ENCODE results near the gene CCDC183.
"Not testable (repeated sequence)": the region's sequence is repeated elsewhere in the genome, so short reads cannot be mapped to it uniquely, and the experiment has no call there.

Gene CCDC183

GRCh38 chr9:136760834-136761544 is 35.1 kb upstream of the CCDC183 start:
- DNase-seq = not testable (repeated sequence)

GRCh38 chr9:136761545-136761981 is 34.6 kb upstream of the CCDC183 start:
- no peak for DNase-seq

- no peak for DNase-seq
These were observed 33.9 kb upstream of the CCDC183 start for GRCh38 chr9:136762221-136762691.

GRCh38 chr9:136762915-136763648 is 33.1 kb upstream of the CCDC183 start:
- no peak for DNase-seq

DNA sequence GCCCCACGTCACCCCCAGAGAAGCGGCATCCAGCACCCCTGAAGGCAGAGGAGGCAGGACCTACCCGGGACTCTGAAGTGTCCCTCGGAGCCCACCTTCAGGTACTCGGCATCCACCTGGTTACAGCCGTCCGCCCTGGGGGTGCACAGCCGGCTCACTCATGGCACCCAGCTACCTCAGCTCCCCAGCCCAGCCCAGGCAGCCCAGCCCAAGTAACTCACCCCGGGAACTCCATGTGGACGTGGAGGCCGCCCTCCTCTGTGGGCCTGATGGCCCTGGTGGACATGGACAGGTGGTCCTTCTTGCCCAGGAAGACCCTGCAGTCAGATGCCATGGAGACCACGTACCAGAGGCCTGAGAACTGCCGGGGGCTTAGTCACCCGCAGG is 32.5 kb upstream of the CCDC183 start:
- DNase-seq = no peak

- no peak for DNase-seq
These were observed 31.7 kb upstream of the CCDC183 start, which contains the start of gene LCN15 for GRCh38 chr9:136764301-136764891. Gene LCN15, minus strand, starts transcription at chr9:136764518. Its CDS starts 30 bp downstream, at chr9:136764488.

GRCh38 chr9:136765041-136765440 is 31.1 kb upstream of the CCDC183 start:
- no peak for DNase-seq

- not testable (repeated sequence) for DNase-seq
These were observed 30.3 kb upstream of the CCDC183 start for GRCh38 chr9:136765745-136766409.

GRCh38 chr9:136766410-136767120 is 29.6 kb upstream of the CCDC183 start:
- DNase-seq = not testable (repeated sequence)

- no peak for DNase-seq
These were observed 26.4 kb upstream of the CCDC183 start for GRCh38 chr9:136769710-136770191.

DNA sequence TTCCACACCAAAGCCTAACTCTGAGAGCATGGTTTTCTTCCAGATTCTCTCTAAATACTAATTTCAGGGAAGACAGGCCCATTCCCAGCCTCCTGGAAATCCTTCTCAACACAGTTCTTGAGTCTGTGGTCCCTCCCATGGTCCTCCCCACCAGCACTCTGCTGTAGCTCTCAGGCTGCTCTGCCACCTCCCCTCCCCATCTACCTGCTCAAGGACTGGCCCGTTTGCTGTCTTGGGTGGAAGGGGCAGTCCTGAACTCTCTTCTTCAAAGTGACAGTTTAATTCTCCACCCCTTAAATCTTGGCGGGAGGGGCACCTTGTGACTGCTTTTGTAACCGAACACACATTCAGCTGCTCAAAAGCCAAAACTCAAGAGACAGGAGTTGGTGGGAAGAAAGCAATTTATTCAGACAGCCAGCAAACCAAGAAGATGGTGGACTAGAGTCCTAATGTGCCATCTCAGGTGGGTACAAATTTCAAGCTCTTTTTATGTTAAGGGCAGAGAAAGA is 24.2 kb upstream of the CCDC183 start:
- no peak for DNase-seq

- no peak for DNase-seq
These were observed 22.6 kb upstream of the CCDC183 start for GRCh38 chr9:136773386-136774044.

DNA sequence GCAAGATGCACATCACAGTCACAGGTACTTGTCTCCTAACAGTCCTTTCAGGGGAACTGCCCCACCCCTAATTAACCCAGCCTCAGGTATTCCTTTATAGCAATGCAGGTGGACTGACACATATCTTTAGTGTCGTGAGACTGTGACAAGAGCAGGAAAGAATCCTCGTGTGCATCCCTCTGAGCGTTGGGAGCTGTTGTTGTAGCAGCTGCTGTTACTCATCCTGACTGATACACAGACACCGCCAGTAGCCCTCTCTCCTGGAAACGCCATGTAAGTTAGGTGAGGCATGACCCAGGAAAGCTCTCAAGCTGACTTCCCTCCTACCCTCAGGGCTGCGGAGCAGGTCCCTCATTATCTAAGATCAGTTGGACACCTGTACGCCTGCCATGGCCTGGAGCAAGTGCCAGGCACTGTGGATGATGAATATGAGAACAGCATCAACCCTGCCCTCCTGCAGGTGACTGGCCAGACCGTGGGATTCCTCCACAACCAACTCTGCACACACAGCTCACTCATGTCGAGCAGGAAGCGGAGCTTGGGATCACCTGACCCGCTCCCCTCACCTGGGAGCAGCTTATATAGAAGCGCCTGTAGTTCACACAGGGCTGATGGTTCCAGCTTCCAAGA is 21.6 kb upstream of the CCDC183 start:
- no peak for DNase-seq

- no peak for DNase-seq
These were observed 20.9 kb upstream of the CCDC183 start for GRCh38 chr9:136775191-136775590.

DNA sequence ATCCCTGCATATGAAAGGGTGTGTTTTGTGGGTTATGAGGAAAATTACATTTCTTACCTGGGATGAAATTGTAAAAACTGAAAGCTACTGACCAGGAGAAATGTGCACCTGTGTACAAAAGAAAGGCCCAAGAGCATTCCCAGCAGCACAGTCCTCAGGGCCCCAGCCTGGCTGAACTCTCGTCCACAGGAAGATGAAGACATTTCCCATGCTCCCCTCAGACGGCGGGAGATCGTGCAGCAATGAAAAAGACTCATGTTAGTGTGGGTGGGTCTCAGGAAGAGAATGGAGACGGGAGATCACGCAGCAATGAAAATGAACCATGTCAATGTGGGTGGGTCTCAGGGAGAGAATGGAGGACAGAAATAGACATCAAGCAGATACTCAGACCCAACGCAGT is 19.2 kb upstream of the CCDC183 start:
- no peak for DNase-seq

DNA sequence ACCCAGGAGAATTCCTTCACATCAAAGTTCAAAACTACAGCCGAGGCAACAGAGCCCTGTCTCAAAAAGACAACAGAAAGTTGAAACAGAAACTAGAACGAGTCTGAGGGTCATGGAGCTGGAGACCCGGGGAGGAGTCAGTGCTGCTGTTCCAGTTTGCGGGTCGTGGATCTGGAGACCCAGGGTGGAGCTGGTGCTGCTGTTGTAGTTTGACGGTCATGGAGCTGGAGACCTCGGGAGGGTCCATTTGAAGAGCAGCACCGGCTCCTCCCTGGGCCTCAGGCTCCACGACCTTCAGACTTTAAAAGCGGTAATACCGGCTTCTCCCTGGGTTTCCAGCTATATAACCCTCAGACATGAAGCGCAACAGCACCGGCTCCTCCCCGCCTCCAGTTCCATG is 18.8 kb upstream of the CCDC183 start:
- no peak for DNase-seq

GRCh38 chr9:136779808-136780207 is 16.3 kb upstream of the CCDC183 start:
- DNase-seq = no peak

DNA sequence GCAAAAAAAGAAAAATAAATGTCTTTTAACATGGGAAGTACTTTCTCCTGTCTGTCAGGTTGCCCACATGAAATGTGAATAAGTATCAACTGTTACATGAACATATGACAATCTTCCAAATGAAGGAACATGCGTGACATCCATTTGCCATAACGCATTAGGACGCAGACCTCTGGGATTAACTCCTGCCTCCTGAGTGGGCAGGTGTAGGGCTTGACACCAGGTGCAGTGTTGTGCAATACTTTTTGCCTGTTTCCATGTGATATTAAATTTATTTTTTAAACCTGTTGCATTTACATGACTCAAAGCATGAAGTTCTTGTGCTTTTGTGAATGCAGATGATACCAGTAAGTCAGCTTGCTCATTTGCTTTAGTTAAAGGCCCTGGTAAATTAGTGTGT is 13.7 kb upstream of the CCDC183 start:
- no peak for DNase-seq

DNA sequence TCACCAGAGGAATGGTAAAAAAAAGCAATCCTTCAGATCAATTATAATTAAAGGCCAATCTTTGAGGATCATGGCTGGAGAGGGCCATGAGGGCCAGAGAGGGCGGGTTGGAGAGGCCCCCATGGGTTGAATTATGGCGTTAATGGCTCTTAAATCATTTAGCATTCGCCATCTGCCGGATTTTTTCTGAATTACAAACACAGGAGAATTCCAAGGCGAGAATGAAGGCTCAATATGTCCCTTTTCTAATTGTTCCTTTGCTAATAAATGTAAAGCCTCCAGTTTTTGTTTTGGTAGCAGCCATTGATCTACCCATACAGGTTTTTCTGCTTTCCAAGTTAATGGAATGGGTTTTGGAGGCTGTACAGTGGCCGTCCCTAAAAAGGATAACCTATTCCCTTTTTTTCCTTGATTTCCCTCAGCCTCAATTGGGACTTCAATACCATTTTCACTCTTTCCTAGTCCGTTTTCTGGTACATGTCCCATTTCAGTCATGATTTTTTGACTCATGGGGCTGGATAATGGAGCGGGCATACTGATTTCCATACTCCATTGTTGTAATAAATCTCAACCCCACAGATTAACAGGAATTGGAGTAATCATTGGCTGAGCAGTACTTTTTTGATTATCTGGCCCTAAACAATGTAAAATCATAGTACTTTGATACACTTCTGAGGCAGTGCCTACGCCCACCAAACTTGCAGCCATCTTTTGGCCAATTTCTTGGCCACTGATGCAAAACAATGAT is 11.7 kb upstream of the CCDC183 start:
- DNase-seq = peak; percentile 61

DNA sequence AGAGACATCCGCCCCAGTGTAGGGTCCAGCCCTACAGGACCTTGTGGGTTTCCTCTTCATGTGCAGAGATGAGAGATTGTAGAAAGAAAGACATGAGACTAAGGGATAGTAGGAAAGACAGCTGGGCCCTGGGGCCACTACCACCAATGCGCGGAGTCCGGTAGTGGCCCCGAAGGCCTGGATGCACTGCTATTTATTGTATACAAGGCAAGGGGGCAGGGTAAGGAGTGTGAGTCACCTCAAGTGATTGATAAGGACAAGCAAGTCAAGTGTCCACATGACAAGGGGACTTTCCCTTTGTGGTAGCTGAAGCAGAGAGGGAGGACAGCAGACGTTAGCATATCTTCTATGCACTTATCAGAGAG is 11.2 kb upstream of the CCDC183 start:
- no peak for DNase-seq
